Psoas muscle (tissue), 8 donors: ENCODE data around the gene DCD. TPM values are rescaled to one million over a fixed set of nuclear protein-coding genes. Genes with fewer than 3 reads are reported as not detected.

Source experiments
- ATAC-seq, 4 donors: fragments of 200-7000 bp; cut with Tn5 transposase; one replicate each; pipeline ENCODE4 v1.9.1; 2020; ENCODE audit warnings: moderate library complexity in 3 of 4, mild to moderate bottlenecking in 2 of 4
- DNase-seq, 2 donors: peaks; one replicate each; pipeline ENCODE4 v3.0.0-alpha.2; 2020
- H3K27ac ChIP-seq: fragments of 200-600 bp; one replicate; pipeline ENCODE4 v1.8.0; 2022
- H3K27me3 ChIP-seq, 3 donors: fragments of 200-600 bp in 1 of 3; one replicate each; pipeline versions ENCODE4 v1.6.1 to v1.8.0; 2013 to 2022; ENCODE audit warnings: low read length in 2 of 3, mild to moderate bottlenecking in 2 of 3, moderate library complexity in 1 of 3; ENCODE audit not compliant: insufficient read depth in 3 of 3
- H3K36me3 ChIP-seq, 2 donors: fragments of 200-600 bp in 1 of 2; one replicate each; pipeline versions ENCODE4 v1.6.1 to v1.8.0; 2013 to 2022; ENCODE audit warnings: low read depth in 1 of 2, mild to moderate bottlenecking in 1 of 2, moderate library complexity in 1 of 2; ENCODE audit not compliant: insufficient read depth in 1 of 2
- H3K4me1 ChIP-seq: fragments of 200-600 bp; one replicate; pipeline ENCODE4 v1.8.0; 2022
- H3K4me3 ChIP-seq: fragments of 200-600 bp; one replicate; pipeline ENCODE4 v1.8.0; 2022; ENCODE audit warnings: mild to moderate bottlenecking
- H3K9me3 ChIP-seq: fragments of 200-600 bp; one replicate; pipeline ENCODE4 v1.8.0; 2022
- WGBS, 3 donors: extraction: QIAGEN DNeasy Blood & Tissue Kit; methylation state at CpG; one replicate each; pipeline versions ENCODE4 v1.1.6 to v1.1.7; 2013; 5-methylcytosine and 5-hydroxymethylcytosine counted together
- intact Hi-C, 2 donors: fragments of 100-400 bp; cut with DNase I; formaldehyde crosslinking; loops; one replicate each; pipeline versions ENCODE4 v1.11.0 to v1.14.2; 2022
- polyA plus RNA-seq, 3 donors: library from polyadenylated mRNA; stranded (reverse); fragments of 200-250 nt; gene quantifications; one replicate each; pipeline ENCODE4 v1.2.3, GENCODE V29; 2013
- total RNA-seq, 4 donors: library from RNA; stranded (reverse); fragmentation: NEBNext Ultra II Directional in 2 of 4; extraction: Animal tissue kit (Norgen Biotek cat#: 25700) in 2 of 4; gene quantifications; one replicate each; pipeline versions ENCODE4 v1.2.1 to v1.2.4, GENCODE V29; 2021 to 2023
- TF ChIP-seq, protein P1 (sequence below): fragments of 200-600 bp; IDR thresholded peaks from one replicate; pipeline ENCODE4 v1.8.0; 2022; ENCODE audit warnings: antibody characterized with exemption
- donor health status: healthy with polysubstance abuse.
- donor health status: DM: no; HTN: no; CAD: no; lungs with moderate emphysema.
- donor health status: Bipolar disorder and iron deficiency.
- donor health status: healthy.
- donor health status: DM: yes; HTN: yes; CAD: no.
- donor health status: DM: no; HTN: no; CAD: no.
- donor health status: DM: no; HTN: no; CAD: no.
- donor health status: DM: yes; HTN: yes; CAD: no.

Gene DCD
- total and polyA plus RNA-seq, 7 donors, result not detected

DNA sequence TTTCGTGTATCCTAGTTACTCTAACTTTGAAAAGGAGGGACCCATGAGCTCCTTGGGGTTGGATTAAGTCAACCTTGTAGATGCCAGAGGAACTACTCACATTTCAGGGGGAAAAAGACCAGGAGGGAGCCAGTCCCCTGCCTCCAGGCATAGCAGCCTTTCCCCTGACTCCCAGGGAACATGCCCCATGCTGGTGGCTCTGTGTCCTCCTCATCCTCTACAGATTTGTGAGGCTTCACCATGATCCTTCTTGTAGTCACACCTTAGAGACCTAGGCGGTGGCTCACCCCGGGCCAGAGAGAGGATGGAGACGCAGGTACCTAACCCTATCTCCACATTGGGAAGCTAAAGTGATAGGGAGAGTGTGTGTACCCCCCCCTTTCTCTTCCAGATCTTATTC lies 43.7 kb downstream of the DCD start:
- H3K36me3 ChIP-seq, result no peaks in the 10 kb centered on the region
- H3K27ac ChIP-seq, result no peak overlapping the region
- peaks cover 0 to 3% (median 0%) of the 10 kb centered on the region in 3 donors for H3K27me3 ChIP-seq
- H3K9me3 ChIP-seq, result no peaks in the 10 kb centered on the region
- ATAC-seq (no peak), DNase-seq (no peak)
- TF ChIP-seq, protein P1, sequence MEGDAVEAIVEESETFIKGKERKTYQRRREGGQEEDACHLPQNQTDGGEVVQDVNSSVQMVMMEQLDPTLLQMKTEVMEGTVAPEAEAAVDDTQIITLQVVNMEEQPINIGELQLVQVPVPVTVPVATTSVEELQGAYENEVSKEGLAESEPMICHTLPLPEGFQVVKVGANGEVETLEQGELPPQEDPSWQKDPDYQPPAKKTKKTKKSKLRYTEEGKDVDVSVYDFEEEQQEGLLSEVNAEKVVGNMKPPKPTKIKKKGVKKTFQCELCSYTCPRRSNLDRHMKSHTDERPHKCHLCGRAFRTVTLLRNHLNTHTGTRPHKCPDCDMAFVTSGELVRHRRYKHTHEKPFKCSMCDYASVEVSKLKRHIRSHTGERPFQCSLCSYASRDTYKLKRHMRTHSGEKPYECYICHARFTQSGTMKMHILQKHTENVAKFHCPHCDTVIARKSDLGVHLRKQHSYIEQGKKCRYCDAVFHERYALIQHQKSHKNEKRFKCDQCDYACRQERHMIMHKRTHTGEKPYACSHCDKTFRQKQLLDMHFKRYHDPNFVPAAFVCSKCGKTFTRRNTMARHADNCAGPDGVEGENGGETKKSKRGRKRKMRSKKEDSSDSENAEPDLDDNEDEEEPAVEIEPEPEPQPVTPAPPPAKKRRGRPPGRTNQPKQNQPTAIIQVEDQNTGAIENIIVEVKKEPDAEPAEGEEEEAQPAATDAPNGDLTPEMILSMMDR, result no peak
- no peak overlapping the region for H3K4me3 ChIP-seq
- intact Hi-C loops, result no loop called here
- WGBS, 3 donors, result 90 to 96% (median 94%) methylated on average over 4 of the region's 4 CpGs
- no peaks in the 10 kb centered on the region for H3K4me1 ChIP-seq

DNA sequence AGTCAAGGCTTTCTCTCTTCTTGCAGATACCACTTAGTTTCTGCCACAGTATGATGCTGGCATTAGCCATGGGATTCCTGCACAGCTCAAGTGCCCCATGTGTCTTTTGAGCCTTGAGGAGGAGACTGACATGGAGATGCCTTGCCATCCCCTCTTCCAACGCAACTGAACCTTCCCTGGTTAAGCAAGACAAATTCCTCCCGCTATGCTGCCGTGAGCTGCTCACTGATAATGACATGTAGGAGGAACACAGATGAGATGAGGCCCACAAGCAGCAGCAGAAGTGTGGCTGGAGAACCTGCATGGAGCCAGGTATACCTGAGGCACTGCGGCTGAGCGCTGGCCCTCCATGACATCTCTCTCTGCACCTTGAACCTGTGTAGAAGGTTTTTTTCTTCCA lies 44.3 kb downstream of the DCD start:
- TF ChIP-seq, protein P1, result no peak
- Histone ChIP-seq H3K9me3 (no peaks in the 10 kb centered on the region), H3K27ac (no peak overlapping the region), H3K27me3 (peaks cover 0 to 3% (median 0%) of the 10 kb centered on the region in 3 donors), H3K4me1 (no peaks in the 10 kb centered on the region), H3K36me3 (no peaks in the 10 kb centered on the region), H3K4me3 (no peak overlapping the region)
- intact Hi-C loops, result no loop called here
- ATAC-seq (no peak), DNase-seq (no peak)
- 84 to 95% (median 92%) methylated on average over 5 of the region's 5 CpGs for WGBS, 3 donors

- TF ChIP-seq, protein P1, result peak; percentile 76
- DNase-seq (peak in 1 of 2 donors; percentile 34), ATAC-seq (peak; percentile 76 to 95 (median 89))
- H3K4me3 ChIP-seq, result no peak overlapping the region
- intact Hi-C loops, result no loop called here
- no peaks in the 10 kb centered on the region for H3K36me3 ChIP-seq
- no peaks in the 10 kb centered on the region for H3K9me3 ChIP-seq
- peaks cover 0 to 3% (median 0%) of the 10 kb centered on the region in 3 donors for H3K27me3 ChIP-seq
- no peak overlapping the region for H3K27ac ChIP-seq
- H3K4me1 ChIP-seq, result no peaks in the 10 kb centered on the region
- WGBS, 3 donors, result 21 to 30% (median 28%) methylated on average over 8 of the region's 8 CpGs
These were observed 44.9 kb downstream of the DCD start for GRCh38 chr12:54603173-54603814.

DNA sequence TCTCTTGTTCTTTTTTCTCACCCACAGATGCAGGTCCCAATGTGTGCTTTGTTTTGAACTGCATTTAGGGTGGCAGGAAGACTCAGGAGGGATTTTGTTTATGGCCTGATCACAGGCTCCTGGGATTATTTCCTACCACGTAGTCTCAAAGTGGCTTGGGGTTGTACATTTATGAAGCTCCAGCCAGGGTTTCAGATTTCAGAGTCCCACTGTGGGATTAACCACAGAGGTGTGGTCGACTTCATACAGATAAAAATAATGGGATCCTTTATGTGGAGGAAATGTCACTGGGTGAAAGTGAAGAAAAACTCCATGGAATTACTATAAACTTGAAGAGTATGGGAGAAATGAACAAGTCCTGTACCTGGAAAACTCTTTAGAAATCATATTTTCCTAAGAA lies 45.5 kb downstream of the DCD start:
- TF ChIP-seq, protein P1, result no peak
- intact Hi-C loops, result no loop called here
- no peak for DNase-seq

DNA sequence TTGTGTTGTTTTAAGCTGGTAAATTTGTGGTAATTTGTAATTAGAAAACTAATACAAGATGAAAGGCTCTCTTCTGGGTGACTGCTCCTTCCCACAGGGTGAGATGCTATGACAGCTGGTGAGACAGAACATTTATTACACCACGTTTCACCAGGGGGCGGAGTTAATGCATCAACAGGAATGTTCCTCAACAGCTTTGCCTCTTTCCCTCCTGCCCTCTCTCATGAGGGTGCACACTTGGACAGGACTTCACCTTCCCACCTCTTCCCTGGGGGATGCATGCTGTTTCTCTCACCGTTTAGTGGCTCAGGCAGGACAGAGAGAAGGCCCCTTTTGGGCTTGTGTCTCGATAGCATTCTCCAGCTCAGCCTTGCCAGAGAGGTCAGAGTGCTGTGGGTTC lies 46.3 kb downstream of the DCD start:
- H3K9me3 ChIP-seq, result no peaks in the 10 kb centered on the region
- no peaks in the 10 kb centered on the region for H3K36me3 ChIP-seq
- H3K27me3 ChIP-seq, result no peaks in the 10 kb centered on the region
- H3K4me1 ChIP-seq, result no peaks in the 10 kb centered on the region
- DNase-seq, result no peak
- ATAC-seq, result peak in 3 of 4 donors; percentile 42 to 58 (median 52)
- no peak overlapping the region for H3K27ac ChIP-seq
- WGBS, 3 donors, result 52 to 58% (median 56%) methylated on average over 4 of the region's 4 CpGs
- TF ChIP-seq, protein P1, result no peak
- no peak overlapping the region for H3K4me3 ChIP-seq
- intact Hi-C loops, result no loop called here

More for the DNA sequence above, 45.5 kb downstream of the DCD start:
- 13 to 22% (median 16%) methylated on average over 2 of the region's 2 CpGs for WGBS, 3 donors
- H3K9me3 ChIP-seq, result no peaks in the 10 kb centered on the region
- no peak for ATAC-seq
- no peaks in the 10 kb centered on the region for H3K4me1 ChIP-seq
- no peaks in the 10 kb centered on the region for H3K36me3 ChIP-seq
- H3K27me3 ChIP-seq, result peaks cover 0 to 3% (median 0%) of the 10 kb centered on the region in 3 donors
- no peak overlapping the region for H3K4me3 ChIP-seq
- no peak overlapping the region for H3K27ac ChIP-seq
